GM12878 (cell line): ENCODE data around the gene PADI3. TPM values are rescaled to one million over a fixed set of nuclear protein-coding genes. Genes with fewer than 3 reads are reported as not detected.
A peak's percentile ranks its signal among the peaks of the same experiment; 100 is the strongest.

ENCODE experiments used
- ATAC-seq: fragments of 200-7000 bp; cut with Tn5 transposase; 3 replicates; pipeline ENCODE4 v1.9.1; 2020; ENCODE audit warnings: mild to moderate bottlenecking, moderate library complexity
- BruUV-seq: library from RNA; stranded (reverse); fragments of 400-500 nt; replicated peaks from 2 replicates; lab custom pipeline; 2021; lab: Mats Ljungman, UMichigan
- CTCF ChIA-PET: fragments of 300-600 bp; sonication (Branson Sonifier 250); formaldehyde crosslinking; extraction: SDS; loops from one replicate; lab custom pipeline; 2021; ENCODE audit warnings: inconsistent platforms; lab: Yijun Ruan, JAX
- POLR2A ChIA-PET: fragments of 350-600 bp; formaldehyde crosslinking; extraction: SDS; loops from one replicate; lab custom pipeline; 2021; ENCODE audit warnings: inconsistent platforms; lab: Charles Lee
- RAD21 ChIA-PET: fragments of 300-600 bp; sonication (Branson Sonifier 250); formaldehyde crosslinking; loops from one replicate; lab custom pipeline; 2023; ENCODE audit warnings: antibody characterized with exemption; ENCODE audit not compliant: unreplicated experiment; lab: Charles Lee
- SMC1A ChIA-PET: fragments of 300-600 bp; sonication (Branson Sonifier 250); formaldehyde crosslinking; loops from one replicate; lab custom pipeline; 2023; ENCODE audit not compliant: unreplicated experiment, uncharacterized antibody; lab: Charles Lee
- DNase-seq: peaks from one replicate; pipeline ENCODE4 v3.0.0-alpha.2; 2011; ENCODE audit warnings: low read depth, low spot score
- FAIRE-seq: peaks from 3 replicates; lab custom pipeline; 2011; peaks lifted over from hg19 to GRCh38; lab: Jason Lieb, UNC
- H2AFZ ChIP-seq: 2 replicates; pipeline ENCODE4 v1.6.0; 2011; ENCODE audit warnings: low read depth, low read length, control low read depth; ENCODE audit not compliant: control insufficient read depth
- H3K27ac ChIP-seq: 2 replicates; pipeline ENCODE4 v1.5.1; 2011; ENCODE audit warnings: control low read depth; ENCODE audit not compliant: control insufficient read depth, insufficient read depth
- H3K27me3 ChIP-seq, 2 experiments: replicated peaks in 1 of 2; 2 replicates each; pipeline versions ENCODE4 v1.6.0 to v1.6.1; 2011; ENCODE audit warnings: low read length in 1 of 2; ENCODE audit not compliant: control insufficient read depth in 2 of 2, insufficient read depth in 2 of 2
- H3K36me3 ChIP-seq, 2 experiments: 2 replicates each; pipeline ENCODE4 v1.5.1; 2011; ENCODE audit warnings: low read length in 1 of 2; ENCODE audit not compliant: control insufficient read depth in 2 of 2, insufficient read depth in 2 of 2
- H3K4me1 ChIP-seq: 2 replicates; pipeline ENCODE4 v1.6.1; 2011; ENCODE audit warnings: mild to moderate bottlenecking, low read length, moderate library complexity, mixed read lengths; ENCODE audit not compliant: control insufficient read depth, insufficient read depth
- H3K4me2 ChIP-seq: 2 replicates; pipeline ENCODE4 v1.6.0; 2011; ENCODE audit warnings: control low read depth; ENCODE audit not compliant: control insufficient read depth, insufficient read depth
- H3K4me3 ChIP-seq: fragments of 200-600 bp; sonication (generic); 2 replicates; pipeline ENCODE4 v1.5.1; 2016
- H3K79me2 ChIP-seq: 2 replicates; pipeline ENCODE4 v1.6.0; 2011; ENCODE audit warnings: low read length; ENCODE audit not compliant: control insufficient read depth, insufficient read depth
- H3K9ac ChIP-seq: 2 replicates; pipeline ENCODE4 v1.8.0; 2011; ENCODE audit warnings: low read length, control low read depth, mixed read lengths; ENCODE audit not compliant: control insufficient read depth, insufficient read depth
- H3K9me3 ChIP-seq: replicated peaks from 3 replicates; pipeline ENCODE4 v1.5.1; 2011; ENCODE audit warnings: mild to moderate bottlenecking, low read length; ENCODE audit not compliant: control insufficient read depth, insufficient read depth
- H4K20me1 ChIP-seq: 2 replicates; pipeline ENCODE4 v1.6.0; 2011; ENCODE audit not compliant: control insufficient read depth, insufficient read depth
- CUX1 ChIP-seq: IDR thresholded peaks from 2 replicates; pipeline ENCODE4 v1.6.1; 2012; ENCODE audit warnings: improper control_type of control experiment, low read depth, low read length; ENCODE audit not compliant: insufficient replicate concordance
- ESRRA ChIP-seq: IDR thresholded peaks from 2 replicates; pipeline ENCODE4 v1.6.1; 2012; ENCODE audit warnings: mild to moderate bottlenecking, low read length, improper control_type of control experiment
- JUNB ChIP-seq: IDR thresholded peaks from 2 replicates; pipeline ENCODE4 v1.6.1; 2016; ENCODE audit warnings: antibody characterized with exemption, mild to moderate bottlenecking
- JUND ChIP-seq: IDR thresholded peaks from 2 replicates; pipeline ENCODE4 v1.6.1; 2012; ENCODE audit warnings: low read depth, mild to moderate bottlenecking, low read length, improper control_type of control experiment, moderate library complexity
- MXI1 ChIP-seq: fragments of 150-350 bp; IDR thresholded peaks from 2 replicates; pipeline ENCODE4 v1.6.1; 2011; ENCODE audit warnings: low read depth, mild to moderate bottlenecking, inconsistent platforms, low read length, improper control_type of control experiment
- NFIC ChIP-seq: IDR thresholded peaks from 2 replicates; pipeline ENCODE4 v1.6.1; 2012; ENCODE audit warnings: low read depth, mild to moderate bottlenecking, inconsistent platforms, low read length, moderate library complexity
- RB1 ChIP-seq: fragments of 450-650 bp; formaldehyde crosslinking; IDR thresholded peaks from 2 replicates; pipeline ENCODE4 v1.6.1; 2017; ENCODE audit warnings: mild to moderate bottlenecking, borderline replicate concordance
- RFX5 ChIP-seq: IDR thresholded peaks from 2 replicates; pipeline ENCODE4 v1.6.1; 2011; ENCODE audit warnings: low read depth, low read length, improper control_type of control experiment
- RUNX3 ChIP-seq: IDR thresholded peaks from 2 replicates; pipeline ENCODE4 v1.6.1; 2012; ENCODE audit warnings: low read length, inconsistent platforms
- SKIL ChIP-seq: fragments of 450-650 bp; IDR thresholded peaks from 2 replicates; pipeline ENCODE4 v1.6.1; 2017; ENCODE audit warnings: mild to moderate bottlenecking, low read depth, inconsistent platforms; ENCODE audit not compliant: poor library complexity, severe bottlenecking
- SREBF1 ChIP-seq: IDR thresholded peaks from 2 replicates; pipeline ENCODE4 v1.6.1; 2012; ENCODE audit warnings: mild to moderate bottlenecking, low read length
- TBL1XR1 ChIP-seq: IDR thresholded peaks from 2 replicates; pipeline ENCODE4 v1.6.1; 2012; ENCODE audit warnings: low read depth, low read length, improper control_type of control experiment
- ZNF622 ChIP-seq: fragments of 450-650 bp; IDR thresholded peaks from 2 replicates; pipeline ENCODE4 v1.6.1; 2017; ENCODE audit warnings: mild to moderate bottlenecking, inconsistent platforms
- WGBS: methylation state at CpG from one replicate; pipeline ENCODE4 v1.1.6; 2016; ENCODE audit warnings: low lambda C conversion rate; ENCODE audit not compliant: insufficient replicate concordance, insufficient coverage; ENCODE audit errors: missing lambda C conversion rate; 5-methylcytosine and 5-hydroxymethylcytosine counted together
- in situ Hi-C: fragments of 300-500 bp; cut with MboI; formaldehyde crosslinking; loops from 9 replicates; pipeline ENCODE4 v1.14.3; 2018; ENCODE audit warnings: mixed read lengths
- intact Hi-C: fragments of 100-400 bp; cut with micrococcal nuclease; formaldehyde crosslinking; loops from one replicate; pipeline ENCODE4 v1.14.2; 2022; ENCODE audit not compliant: unreplicated experiment
- polyA plus RNA-seq, 11 experiments: library from polyadenylated mRNA; depleted of rRNA in 4 of 11; unstranded in 6 of 11; stranded (reverse) in 5 of 11; fragments of >200 nt; fragmentation: Nextera tagmentation in 4 of 11; fragmentation: Illumina TruSeq in 1 of 11; extraction: Ambion mirVana in 4 of 11; extraction: Trizol in 1 of 11; gene quantifications; 1 replicate in 1 of 11; 2 replicates in 10 of 11; pipeline versions ENCODE4 v1.2.1 to v1.2.3, GENCODE V29; 2011 to 2016; ENCODE audit warnings: inconsistent platforms in 2 of 11, missing spikeins in 2 of 11, low read depth in 1 of 11
- total RNA-seq, 4 experiments: library from RNA; depleted of rRNA in 3 of 4; stranded (reverse); fragments of >200 nt in 3 of 4; fragmentation: Illumina TruSeq in 1 of 4; extraction: Trizol in 1 of 4; gene quantifications; 2 replicates each; pipeline versions ENCODE4 v1.2.1 to v1.2.3, GENCODE V29; 2013 to 2021

PADI3 gene
- total and polyA plus RNA-seq, 10 of the 15 experiments (the other 5 are each of a cell fraction or from before 2014, with no cell fraction given), result 0.01 TPM; not detected in 9

GRCh38 chr1:17309426-17310067, 60.6 kb downstream of the PADI3 start:
- Histone ChIP-seq H3K4me2 (no peak overlapping the region), H3K79me2 (no peaks in the 10 kb centered on the region), H3K4me1 (no peaks in the 10 kb centered on the region), H3K27me3 (no peaks in the 10 kb centered on the region; a peak in 1 of 4 replicates), H3K9me3 (no peaks in the 10 kb centered on the region), H3K27ac (no peak overlapping the region), H3K9ac (no peak overlapping the region), H4K20me1 (no peaks in the 10 kb centered on the region), H2AFZ (0 out of 2 replicates have a peak overlapping the region, but pooled peaks have one; percentile 4), H3K4me3 (no peak overlapping the region), H3K36me3 (no peaks in the 10 kb centered on the region)
- TF ChIP-seq TBL1XR1 (no peak), ESRRA (no peak), SKIL (no peak), JUNB (no peak), NFIC (no peak), RB1 (no peak), RUNX3 (no peak), MXI1 (no peak), JUND (no peak), SREBF1 (no peak), ZNF622 (no peak), RFX5 (no peak), CUX1 (no peak)
- in situ Hi-C loops (no loop called here), intact Hi-C loops (no loop called here)
- ChIA-PET POLR2A (no interaction called here), CTCF (no interaction called here), SMC1A (no interaction called here), RAD21 (no interaction called here)
- DNase-seq (no peak), FAIRE-seq (no peak), ATAC-seq (no peak)
- no TSS peak for BruUV-seq
- 21% methylated on average over 7 of the region's 8 CpGs for WGBS
